HG02763 (cell line): Measurements from ENCODE around the gene BIRC5.

Experiments used
- ATAC-seq: cut with Tn5 transposase; IDR thresholded peaks from one replicate; pipeline ENCODE4 v1.9.1; 2021; ENCODE audit warnings: mild to moderate bottlenecking, moderate library complexity; ENCODE audit not compliant: unreplicated experiment

BIRC5 gene

DNA sequence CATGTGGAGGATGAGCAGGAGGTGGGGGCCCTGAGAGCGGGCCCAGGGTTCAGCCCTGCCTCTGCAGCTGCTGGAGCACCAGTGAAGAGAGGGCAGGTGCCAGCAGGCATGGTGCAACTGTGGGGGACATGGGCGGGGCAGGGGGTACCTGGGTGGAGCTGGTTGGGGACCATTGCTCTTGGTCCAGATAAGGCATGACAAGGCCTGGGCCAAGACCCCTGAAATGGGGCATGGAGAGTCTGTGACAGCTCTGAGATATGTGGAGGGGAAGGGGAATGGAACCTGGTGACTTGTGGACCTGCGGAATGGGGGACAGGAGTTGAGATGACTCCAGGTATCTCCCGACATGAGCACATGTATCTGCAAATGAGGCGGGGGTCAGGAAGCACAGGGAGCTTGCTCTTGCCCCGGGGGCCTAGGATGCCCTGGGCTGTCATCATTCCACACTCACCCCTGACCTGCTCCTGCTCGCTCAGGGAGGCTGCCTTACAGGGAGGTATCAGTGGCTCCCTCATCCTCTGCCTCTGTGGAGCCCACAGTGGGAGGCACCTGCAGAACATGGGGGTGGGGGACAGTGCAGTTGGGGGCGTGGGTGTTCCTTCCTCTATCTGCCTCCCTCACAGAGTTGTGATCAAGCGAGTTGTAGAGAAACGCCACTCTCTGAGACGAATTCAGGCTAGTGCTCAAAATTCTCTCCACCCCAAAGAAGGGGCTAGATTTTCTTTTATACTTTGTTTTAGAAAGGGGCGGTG, 57.5 kb downstream of the BIRC5 start:
- no peak for ATAC-seq

DNA sequence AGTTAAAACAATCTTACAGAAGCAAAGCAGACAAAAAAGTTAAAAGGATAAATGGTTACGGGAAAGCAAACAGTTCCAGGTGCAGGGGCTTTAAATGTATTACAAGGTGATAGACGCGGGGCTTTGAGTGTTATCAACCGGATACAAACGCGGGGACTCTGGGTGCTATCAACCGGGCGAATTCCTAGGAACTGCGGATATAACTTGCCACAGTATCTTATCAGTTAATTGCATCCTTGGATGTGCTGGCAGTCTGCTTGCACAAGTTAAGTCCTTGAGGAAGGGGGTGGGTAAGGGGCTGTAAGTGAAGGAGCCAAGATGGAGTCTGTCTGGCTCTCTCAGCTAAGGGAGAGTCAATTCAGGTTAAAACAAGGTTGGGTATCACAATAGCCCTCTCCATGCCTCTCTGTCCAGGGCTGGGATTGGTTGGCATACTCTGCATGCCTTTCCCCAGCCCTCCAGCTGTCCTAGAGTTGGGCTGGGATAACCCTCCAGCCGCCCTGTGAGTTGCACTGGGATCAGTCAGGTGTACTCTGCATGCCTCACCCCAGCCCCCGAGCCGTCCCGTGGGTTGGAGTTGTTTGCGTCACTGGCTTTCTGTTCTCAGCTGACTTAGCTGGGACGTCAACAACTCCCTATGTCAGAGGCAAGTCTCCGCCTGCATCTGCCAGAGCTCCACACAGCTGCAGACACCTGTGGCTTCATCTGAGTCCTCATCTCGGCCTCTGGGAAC, 58.3 kb downstream of the BIRC5 start:
- ATAC-seq = no peak

DNA sequence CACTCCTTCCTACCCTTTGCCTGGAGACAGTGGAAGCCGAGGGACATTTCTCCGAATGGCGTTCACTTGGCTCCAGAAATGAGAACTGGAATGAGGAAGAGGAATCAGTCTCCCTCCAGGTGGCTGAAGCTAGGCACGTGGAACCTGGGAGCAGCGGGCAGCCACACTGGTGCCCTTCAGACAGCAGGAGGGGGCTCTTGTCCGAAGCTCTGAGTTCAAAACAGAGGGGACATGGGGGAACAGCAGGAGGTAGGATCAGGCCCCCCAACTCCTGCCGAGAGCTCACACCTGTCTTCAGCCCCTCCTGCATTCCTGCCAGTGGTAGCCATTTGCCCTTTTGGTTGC, 58.8 kb downstream of the BIRC5 start:
- no peak for ATAC-seq

DNA sequence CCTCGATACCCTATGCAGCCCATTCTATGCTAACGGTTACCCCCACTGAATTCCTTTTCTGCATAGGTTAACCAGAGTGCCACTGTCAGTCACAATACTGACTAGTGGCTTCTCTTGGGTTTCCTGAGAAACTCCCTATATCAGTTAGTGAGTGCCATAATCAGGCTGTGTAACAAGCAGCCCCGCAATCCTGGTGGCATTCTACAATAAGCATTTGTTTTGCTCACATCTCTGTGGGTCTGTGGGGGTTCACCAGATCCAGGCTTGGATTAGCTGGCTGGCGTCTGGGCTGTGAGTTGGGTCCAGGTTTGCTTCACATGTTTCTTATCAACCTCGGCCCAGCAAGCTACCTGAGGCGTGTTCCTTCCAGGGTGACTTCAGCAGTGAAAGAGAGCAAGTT, 59.8 kb downstream of the BIRC5 start:
- no peak for ATAC-seq
